OCI-LY1 (cell line): ENCODE measurements around the gene CBLC.

Source experiments
- H2AFZ ChIP-seq: fragments of 200-600 bp; sonication (generic), shearing (Covaris generic); 2 replicates; pipeline ENCODE4 v1.6.0; 2014; ENCODE audit warnings: antibody characterized with exemption, mild to moderate bottlenecking, low read length
- H3F3A ChIP-seq: fragments of 200-600 bp; sonication (generic), shearing (Covaris generic); 2 replicates; pipeline ENCODE4 v1.6.0; 2014; ENCODE audit warnings: mild to moderate bottlenecking, antibody characterized with exemption, low read length, moderate library complexity; ENCODE audit not compliant: insufficient read depth
- H3K27ac ChIP-seq: fragments of 200-600 bp; sonication (generic); 2 replicates; pipeline ENCODE4 v1.5.1; 2014; ENCODE audit warnings: low read length, mixed run types, mild to moderate bottlenecking, low read depth; ENCODE audit not compliant: poor library complexity, severe bottlenecking
- H3K27me3 ChIP-seq: fragments of 200-600 bp; sonication (generic); 2 replicates; pipeline ENCODE4 v1.6.0; 2014; ENCODE audit warnings: antibody characterized with exemption, mild to moderate bottlenecking, low read length, moderate library complexity; ENCODE audit not compliant: insufficient read depth
- H3K36me3 ChIP-seq: fragments of 200-600 bp; sonication (generic); 2 replicates; pipeline ENCODE4 v1.6.1; 2014; ENCODE audit warnings: mild to moderate bottlenecking, antibody characterized with exemption, low read length, moderate library complexity, mixed read lengths; ENCODE audit not compliant: insufficient read depth
- H3K4me1 ChIP-seq: fragments of 200-600 bp; sonication (generic); 2 replicates; pipeline ENCODE4 v1.5.1; 2014; ENCODE audit warnings: mild to moderate bottlenecking, low read length, moderate library complexity; ENCODE audit not compliant: insufficient read depth, severe bottlenecking
- H3K4me2 ChIP-seq: fragments of 200-600 bp; sonication (generic), shearing (Covaris generic); 2 replicates; pipeline ENCODE4 v1.6.1; 2014; ENCODE audit warnings: low read length
- H3K4me3 ChIP-seq: fragments of 200-600 bp; sonication (generic); 2 replicates; pipeline ENCODE4 v1.5.1; 2014; ENCODE audit warnings: low read length, low read depth, mild to moderate bottlenecking, mixed read lengths; ENCODE audit not compliant: poor library complexity, severe bottlenecking
- H3K79me2 ChIP-seq: fragments of 200-600 bp; shearing (Covaris generic); 2 replicates; pipeline ENCODE4 v1.6.1; 2016; ENCODE audit warnings: mixed run types, low read length, mixed read lengths; ENCODE audit not compliant: insufficient read depth
- H3K9ac ChIP-seq: fragments of 200-600 bp; sonication (generic), shearing (Covaris generic); 2 replicates; pipeline ENCODE4 v1.6.1; 2014; ENCODE audit warnings: mild to moderate bottlenecking, low read length, mixed read lengths
- H3K9me2 ChIP-seq: fragments of 200-600 bp; sonication (generic), shearing (Covaris generic); 2 replicates; pipeline ENCODE4 v1.6.1; 2014; ENCODE audit warnings: low read depth, mild to moderate bottlenecking, low read length, mixed read lengths
- H3K9me3 ChIP-seq: fragments of 200-600 bp; shearing (Covaris generic); 2 replicates; pipeline ENCODE4 v1.6.1; 2014; ENCODE audit warnings: low read length, mixed read lengths
- H4K20me1 ChIP-seq: fragments of 200-600 bp; sonication (generic), shearing (Covaris generic); 2 replicates; pipeline ENCODE4 v1.6.0; 2016; ENCODE audit warnings: mild to moderate bottlenecking, low read length; ENCODE audit not compliant: insufficient read depth
- CTCF ChIP-seq: fragments of 200-600 bp; sonication (generic), shearing (Covaris generic); IDR thresholded peaks from 2 replicates; pipeline ENCODE4 v1.5.1; 2017; ENCODE audit warnings: mild to moderate bottlenecking, antibody characterized with exemption, low read length, moderate library complexity, mixed read lengths
- EZH2 ChIP-seq: fragments of 200-600 bp; sonication (generic), shearing (Covaris generic); IDR thresholded peaks from 2 replicates; pipeline ENCODE4 v1.8.0; 2017; ENCODE audit warnings: borderline replicate concordance, mixed run types, mild to moderate bottlenecking, antibody characterized with exemption, low read length, moderate library complexity, mixed read lengths

CBLC gene

GRCh38 chr19:44741258-44741731, 36.4 kb upstream of the CBLC start:
- Histone ChIP-seq H3K9ac (no peak overlapping the region), H3K27ac (no peak overlapping the region)

GRCh38 chr19:44741841-44742329, 35.8 kb upstream of the CBLC start:
- Histone ChIP-seq H3K9ac (no peak overlapping the region), H3K27ac (no peak overlapping the region), H3K4me3 (no peak overlapping the region)

More at GRCh38 chr19:44741258-44741731, 36.4 kb upstream of the CBLC start:
- H3K9me2 ChIP-seq = no peaks in the 10 kb centered on the region
- H2AFZ ChIP-seq = no peak overlapping the region
- H3K4me3 ChIP-seq = no peak overlapping the region
- peaks cover 3% of the 10 kb centered on the region for H3K4me1 ChIP-seq
- H3K4me2 ChIP-seq = no peak overlapping the region
- H3K79me2 ChIP-seq = no peaks in the 10 kb centered on the region
- H3K36me3 ChIP-seq = no peaks in the 10 kb centered on the region
- TF ChIP-seq EZH2 = no peak
- no peak for TF ChIP-seq CTCF
- no peaks in the 10 kb centered on the region for H3F3A ChIP-seq
- H4K20me1 ChIP-seq = no peaks in the 10 kb centered on the region
- no peaks in the 10 kb centered on the region; the same call in 1 of the 2 replicates for H3K27me3 ChIP-seq
- H3K9me3 ChIP-seq = no peaks in the 10 kb centered on the region

DNA sequence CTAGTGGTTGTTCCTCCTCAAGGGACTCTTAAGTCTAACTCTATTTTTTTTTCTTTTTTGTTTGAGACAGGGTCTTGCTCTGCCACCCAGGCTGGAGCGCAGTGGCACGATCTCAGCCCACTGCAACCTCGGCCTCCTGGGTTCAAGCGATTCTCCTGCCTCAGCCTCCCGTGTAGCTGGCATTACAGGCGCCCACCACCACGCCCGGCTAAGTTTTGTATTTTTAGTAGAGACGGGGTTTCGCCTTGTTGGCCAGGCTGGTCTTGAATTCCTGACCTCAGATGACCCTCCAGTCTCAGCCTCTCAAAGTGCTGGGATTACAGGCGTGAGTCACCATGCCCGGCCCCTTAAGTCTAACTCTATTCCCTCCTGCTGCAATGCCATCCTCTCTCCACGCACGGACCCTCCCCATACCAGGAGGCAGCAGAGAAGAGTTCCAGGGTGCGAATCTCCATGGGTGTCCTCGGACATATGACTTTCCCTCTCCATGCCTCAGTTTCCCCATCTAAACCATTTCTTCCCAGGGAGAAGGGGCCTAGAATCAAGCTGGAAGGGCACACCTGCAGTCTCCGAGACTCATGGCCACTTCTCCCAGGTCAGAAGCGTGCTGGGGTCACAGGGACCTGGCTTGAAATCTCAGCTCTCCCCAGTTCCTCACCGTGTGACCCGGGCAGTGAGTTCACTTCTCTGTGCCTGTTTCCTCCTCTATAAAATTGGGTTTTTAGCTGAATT, 35.2 kb upstream of the CBLC start:
- no peaks in the 10 kb centered on the region for H3K9me2 ChIP-seq
- H3K27ac ChIP-seq = no peak overlapping the region
- H4K20me1 ChIP-seq = no peaks in the 10 kb centered on the region
- TF ChIP-seq CTCF (no peak), EZH2 (no peak)
- no peak overlapping the region for H3K4me2 ChIP-seq
- no peak overlapping the region for H3K9ac ChIP-seq
- H3K27me3 ChIP-seq = no peaks in the 10 kb centered on the region; the same call in 1 of the 2 replicates
- H3K9me3 ChIP-seq = no peaks in the 10 kb centered on the region
- no peaks in the 10 kb centered on the region for H3F3A ChIP-seq
- peaks cover 10% of the 10 kb centered on the region for H3K4me1 ChIP-seq
- no peaks in the 10 kb centered on the region for H3K79me2 ChIP-seq
- H3K4me3 ChIP-seq = no peak overlapping the region
- no peak overlapping the region for H2AFZ ChIP-seq
- no peaks in the 10 kb centered on the region for H3K36me3 ChIP-seq

More at GRCh38 chr19:44741841-44742329, 35.8 kb upstream of the CBLC start:
- Histone ChIP-seq H3F3A (no peaks in the 10 kb centered on the region), H3K9me3 (no peaks in the 10 kb centered on the region), H2AFZ (no peak overlapping the region), H4K20me1 (no peaks in the 10 kb centered on the region), H3K4me1 (peaks cover 4% of the 10 kb centered on the region), H3K4me2 (no peak overlapping the region), H3K9me2 (no peaks in the 10 kb centered on the region), H3K79me2 (no peaks in the 10 kb centered on the region), H3K27me3 (no peaks in the 10 kb centered on the region; the same call in 1 of the 2 replicates), H3K36me3 (no peaks in the 10 kb centered on the region)
- no peak for TF ChIP-seq EZH2
- TF ChIP-seq CTCF = no peak
